NCI-H446 (cell line): ENCODE data around the gene NDUFS4.
A peak's percentile ranks its signal among the peaks of the same experiment; 100 is the strongest.
"Not testable (repeated sequence)": the region's sequence is repeated elsewhere in the genome, so short reads cannot be mapped to it uniquely, and the experiment has no call there.

Source experiments
- DNase-seq, 2 experiments: peaks; one replicate each; lab custom pipeline; 2025; lab: John Stamatoyannopoulos, UW

NDUFS4 gene

DNA sequence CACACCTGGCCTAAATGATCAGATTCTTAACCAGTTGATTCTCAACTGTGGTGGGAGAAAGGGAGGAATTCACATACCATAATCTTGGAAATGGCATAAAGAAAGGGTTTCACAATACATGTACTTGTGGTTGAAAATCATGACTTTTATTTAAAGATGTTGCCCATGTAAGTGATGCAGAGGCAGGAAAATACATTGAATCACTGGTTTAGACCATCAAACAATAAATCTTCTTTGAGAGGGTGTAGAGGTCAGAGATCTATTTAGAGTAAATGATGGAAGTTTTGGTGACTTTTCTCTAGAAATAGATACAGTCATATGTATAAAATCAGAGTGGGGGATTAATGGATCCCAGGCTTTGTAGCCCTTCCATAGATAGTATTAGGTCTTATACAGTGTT is 15.4 kb downstream of the NDUFS4 start:
- no peak for DNase-seq

DNA sequence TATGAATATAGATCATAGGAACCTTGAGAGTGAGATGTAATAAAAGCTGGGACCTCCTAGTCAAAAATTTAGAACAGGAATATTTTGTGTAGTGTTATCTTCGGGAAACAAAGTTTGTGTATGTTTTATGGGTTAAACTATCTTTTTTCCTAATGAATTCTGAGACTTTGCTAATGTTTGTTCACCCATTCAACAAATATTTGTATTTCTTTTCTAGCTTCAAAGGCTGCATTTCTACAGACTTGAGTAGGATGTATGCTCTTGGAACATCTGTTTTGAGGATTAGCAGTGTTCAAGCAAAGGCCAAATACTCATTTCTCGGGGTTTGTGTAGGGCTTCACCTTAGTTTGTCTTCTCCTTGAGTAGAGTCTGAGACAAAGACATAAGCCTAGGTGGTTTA is 16.2 kb downstream of the NDUFS4 start:
- no peak for DNase-seq

DNA sequence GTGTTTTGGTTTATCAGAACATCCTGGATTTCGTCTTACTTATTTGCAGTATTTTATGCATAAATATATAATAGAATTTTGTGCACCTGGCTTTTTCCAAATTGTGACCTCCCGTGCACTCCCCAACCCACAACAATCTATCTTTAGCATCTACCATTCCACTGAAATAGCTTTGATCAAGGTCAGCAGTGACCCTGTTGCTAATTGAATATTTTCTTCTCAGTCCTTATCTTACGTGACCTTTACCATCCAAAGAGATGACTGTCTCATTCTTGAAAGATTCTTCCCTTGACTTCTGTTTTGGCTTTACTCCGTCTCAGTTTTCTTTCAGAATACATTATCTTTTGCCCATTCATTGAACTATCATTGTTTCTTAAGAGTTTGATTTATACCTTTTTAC is 18.4 kb downstream of the NDUFS4 start:
- DNase-seq: no peak

DNA sequence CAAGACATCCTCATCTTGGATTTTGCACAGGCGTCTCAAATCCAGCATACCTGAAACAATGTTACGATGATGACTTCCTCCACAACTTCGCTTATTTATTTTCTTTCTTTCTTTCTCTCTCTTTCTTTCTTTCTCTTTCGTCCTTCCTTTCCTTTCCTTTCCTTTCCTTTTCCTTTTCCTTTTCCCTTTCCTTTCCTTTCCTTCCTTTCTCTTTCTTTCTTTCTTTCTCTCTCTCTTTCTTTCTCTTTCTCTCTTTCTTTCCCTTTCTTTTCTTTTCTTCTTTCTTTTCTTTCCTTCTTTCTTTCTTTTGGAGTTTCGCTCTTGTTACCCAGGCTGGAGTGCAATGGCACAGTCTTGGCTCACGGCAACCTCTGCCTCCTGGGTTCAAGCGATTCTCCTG is 20.1 kb downstream of the NDUFS4 start:
- no peak for DNase-seq

DNA sequence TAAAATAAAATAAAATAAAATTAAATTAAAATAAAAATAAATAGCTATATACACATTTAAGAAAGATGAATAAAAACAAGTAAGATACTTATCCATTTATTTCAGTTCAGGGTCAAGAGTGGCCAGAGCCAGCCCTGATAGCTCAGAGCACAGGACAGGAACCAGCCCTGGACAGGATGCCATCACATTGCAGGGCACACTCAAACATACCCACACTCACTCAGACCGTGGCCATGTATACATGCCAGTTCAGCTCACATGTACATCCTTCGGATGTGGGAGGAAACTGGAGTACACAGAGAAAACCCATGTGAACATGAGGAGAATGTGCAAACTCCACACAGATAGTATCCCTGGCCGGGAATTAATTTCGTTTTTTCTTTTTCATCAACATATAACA is 21.8 kb downstream of the NDUFS4 start:
- DNase-seq: no peak

DNA sequence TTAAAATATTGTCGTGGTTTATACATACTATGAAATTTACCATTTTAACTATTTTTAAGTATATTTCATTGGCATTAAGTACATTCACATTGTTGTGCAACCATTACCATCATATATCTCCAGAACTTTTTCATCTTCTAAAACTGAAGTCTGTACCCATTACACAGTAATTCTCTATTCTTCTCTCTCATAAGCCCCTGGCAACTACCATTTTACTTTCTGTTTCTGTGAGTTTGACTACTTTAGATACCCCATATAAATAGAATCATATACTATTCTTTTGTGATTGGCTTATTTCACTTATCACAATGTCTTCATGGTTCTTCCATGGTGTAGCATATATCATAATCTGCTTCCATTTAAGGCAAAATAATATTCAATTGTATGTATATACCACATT is 30.3 kb downstream of the NDUFS4 start:
- DNase-seq: no peak

DNA sequence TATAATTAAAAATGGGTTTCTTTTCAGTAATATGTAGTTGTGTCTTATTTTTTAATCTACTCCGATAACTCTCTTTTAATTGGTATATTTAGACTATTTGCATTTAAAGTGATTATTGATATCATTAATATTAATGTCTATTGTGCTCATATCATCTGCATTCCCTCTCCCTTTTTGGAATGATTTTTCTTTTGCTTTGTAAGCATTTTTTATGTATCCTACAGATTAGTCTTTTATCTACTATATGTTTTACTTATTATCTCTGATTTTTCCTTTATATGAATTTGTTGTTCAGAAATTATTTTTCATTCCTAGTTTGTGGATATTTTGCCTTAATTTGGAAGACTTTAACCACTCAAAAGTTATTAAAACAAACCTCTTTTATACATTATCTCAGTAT is 34.0 kb downstream of the NDUFS4 start:
- no peak for DNase-seq

DNA sequence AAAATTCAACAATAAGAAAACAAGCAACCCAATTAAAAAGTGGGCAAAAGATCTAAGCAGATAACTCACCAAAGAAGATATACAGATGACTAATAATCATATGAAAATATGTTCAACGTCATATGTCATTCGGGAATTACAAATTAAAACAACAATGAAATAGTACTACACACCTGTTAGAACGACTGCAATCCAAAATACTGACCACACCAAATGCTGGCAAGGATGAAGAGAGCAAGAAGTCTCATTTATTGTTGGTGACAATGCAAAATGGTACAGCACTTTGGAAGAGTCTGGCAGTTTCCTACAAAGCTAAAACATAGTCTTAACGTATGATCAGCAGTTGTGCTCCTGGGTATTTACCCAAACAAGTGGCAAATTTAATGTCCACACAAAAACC is 37.5 kb downstream of the NDUFS4 start:
- no peak for DNase-seq

DNA sequence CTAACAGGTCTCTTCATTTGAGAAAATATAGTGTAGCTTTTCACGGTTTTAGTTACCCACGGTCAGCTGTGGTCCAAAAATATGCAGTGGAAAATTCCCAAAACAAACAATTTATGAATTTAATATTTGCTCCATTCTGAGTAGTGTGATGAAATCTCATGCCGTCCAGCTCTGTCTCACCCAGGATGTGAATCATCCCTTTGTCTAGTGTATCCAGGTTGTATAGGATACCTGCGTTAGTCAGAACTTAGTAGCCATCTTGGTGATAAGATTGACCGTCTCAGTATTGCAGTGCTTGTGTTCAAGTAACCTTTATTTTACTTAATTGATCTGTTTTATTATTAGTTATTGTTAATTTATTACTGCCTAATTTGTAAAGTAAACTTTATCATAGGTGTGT is 41.1 kb downstream of the NDUFS4 start:
- no peak for DNase-seq

DNA sequence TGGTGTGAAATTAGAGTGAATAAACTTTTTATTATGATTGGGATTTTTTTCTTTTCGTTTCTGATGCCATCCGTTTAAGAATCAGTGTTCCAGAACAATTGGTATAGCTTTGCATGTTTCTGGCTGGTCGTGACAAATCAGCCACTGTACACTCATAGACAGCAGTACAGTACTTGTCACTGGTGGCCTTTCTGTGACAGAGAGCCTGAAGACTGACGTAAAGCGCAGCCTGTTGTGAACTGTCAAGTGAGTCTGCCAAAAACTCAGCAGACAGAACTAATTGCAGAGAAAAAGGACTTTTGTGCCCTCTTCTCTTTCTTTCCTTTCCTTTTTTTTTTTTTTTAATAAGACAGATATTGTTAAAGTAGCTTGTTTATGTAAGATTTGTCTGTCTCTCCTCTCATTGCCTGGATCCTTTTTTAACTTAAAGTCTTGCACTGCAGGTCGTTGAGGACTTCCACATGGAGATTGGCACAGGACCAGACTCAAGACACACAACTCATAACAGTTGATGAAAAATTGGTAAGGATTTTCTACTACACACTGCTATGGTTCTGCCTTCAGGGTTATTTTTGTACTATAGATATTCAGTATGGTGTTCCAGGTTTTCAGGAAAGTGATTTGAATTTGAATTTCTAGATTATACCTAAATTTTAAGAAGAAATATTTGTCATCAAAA is 42.7 kb downstream of the NDUFS4 start:
- peak; percentile 17 to 64 for DNase-seq

DNA sequence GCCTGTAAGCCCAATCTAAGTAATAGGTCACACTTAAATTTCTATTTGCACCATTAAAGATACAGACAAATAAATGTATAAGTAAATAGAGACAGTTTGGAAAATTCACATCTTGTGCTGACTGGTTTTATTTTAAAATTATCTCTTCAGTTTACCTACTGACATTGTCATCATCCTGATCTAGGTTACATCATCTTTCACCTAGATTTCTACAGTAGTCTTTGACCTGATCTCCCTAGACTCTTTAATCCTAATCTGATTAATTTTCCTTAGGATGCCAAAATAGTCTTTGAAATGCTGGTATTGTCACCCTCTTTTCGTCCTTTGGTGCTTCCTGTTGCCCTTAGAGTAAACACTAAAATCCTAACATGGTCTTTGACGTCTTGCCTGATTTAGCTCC is 43.9 kb downstream of the NDUFS4 start:
- no peak for DNase-seq

DNA sequence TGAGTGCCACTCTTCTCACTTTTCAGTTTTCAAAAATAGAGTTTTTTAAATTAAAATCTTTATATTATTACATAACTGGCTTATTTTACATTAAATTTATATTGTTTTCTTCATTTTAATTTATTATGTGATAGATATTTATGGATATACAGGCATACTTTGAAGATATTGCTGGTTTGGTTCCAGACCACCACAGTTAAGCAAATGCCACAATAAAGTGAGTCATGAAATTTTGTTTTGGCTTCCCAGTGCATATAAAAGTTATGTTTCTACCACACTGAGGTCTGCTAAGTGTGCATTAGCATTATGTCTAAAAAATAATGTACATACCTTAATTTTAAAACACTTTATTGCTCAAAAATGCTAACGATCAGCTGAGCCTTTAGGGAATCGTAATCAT is 47.4 kb downstream of the NDUFS4 start:
- no peak for DNase-seq

DNA sequence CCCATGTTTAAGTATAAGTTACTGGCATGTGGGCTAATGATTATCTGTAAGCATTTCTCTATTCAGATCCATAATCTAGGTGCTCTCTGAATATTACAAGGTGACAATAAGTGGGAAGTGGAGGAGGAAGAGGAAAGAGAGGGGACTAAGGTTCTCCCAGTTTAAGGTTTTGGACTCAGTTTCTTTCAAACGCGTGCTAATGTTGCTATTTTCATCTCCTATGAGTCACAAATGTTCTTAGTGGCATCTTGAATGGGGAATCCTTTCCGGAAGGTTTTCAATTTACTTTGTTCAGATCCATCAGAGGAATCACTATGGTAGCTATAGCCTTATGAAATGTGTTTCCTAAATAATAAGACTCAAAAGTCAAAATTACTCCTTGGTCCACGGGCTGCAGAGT is 48.5 kb downstream of the NDUFS4 start:
- not testable (repeated sequence) for DNase-seq

DNA sequence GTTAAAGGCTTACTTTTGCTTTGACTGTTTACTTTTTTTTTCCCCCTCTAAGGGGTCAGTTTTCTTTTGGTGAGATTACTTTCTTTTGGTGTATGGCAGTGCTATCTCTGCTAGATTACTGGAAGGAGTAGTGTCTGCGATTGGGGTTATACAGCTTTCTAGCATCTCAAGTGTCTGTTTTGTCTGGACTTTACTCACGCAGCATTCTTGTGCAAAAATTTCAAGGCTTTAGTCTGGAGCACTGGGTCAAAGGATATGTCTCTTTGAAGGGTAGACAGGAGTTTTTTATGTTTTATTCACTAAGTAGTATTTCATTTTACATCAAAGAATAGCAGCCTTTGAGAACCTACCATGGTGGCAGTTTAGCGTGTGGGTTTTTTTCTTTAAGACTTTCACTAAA is 52.6 kb downstream of the NDUFS4 start:
- DNase-seq: no peak

DNA sequence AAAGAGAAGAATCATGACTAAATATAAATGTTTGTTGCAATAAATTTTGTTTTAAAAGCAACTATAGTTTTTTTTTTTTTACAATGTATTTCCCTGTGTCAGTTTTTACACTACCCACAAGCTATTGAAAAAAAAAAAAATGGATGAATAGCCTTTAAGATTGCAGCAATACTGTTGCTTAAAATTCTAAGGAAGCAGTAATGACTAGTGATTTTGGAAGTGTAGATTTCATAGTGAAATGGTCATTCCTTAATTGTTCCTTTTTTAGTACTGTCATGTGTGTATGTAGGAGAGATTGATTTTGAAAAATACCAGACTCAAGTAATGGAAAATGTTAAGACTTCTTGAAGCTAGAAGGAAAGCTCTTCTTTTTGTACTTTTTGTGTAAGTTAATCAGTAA is 53.1 kb downstream of the NDUFS4 start:
- no peak for DNase-seq

DNA sequence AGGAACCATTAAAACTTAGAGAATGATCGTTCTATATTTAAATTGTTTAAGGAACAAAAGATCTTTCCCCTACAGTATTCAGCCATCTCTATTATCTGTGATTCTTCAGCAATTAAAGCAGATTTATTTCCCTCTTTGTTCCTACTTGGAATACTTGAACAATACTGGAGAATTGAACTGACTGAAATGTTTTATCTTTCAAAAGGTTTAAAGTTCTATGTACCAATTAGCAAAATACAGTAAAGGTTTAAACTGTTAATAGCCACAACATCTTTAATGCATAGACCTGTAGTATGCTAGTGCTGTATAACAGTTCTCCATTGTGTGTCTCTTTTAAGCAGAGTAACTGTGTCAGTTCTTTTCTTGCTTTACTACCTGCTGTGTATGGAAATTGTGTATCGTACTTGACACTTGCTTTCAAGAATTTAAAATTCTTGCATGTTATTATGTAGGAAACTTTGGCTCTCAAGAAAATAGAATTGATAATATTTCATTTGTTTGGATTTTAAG is 54.0 kb downstream of the NDUFS4 start:
- DNase-seq: no peak

DNA sequence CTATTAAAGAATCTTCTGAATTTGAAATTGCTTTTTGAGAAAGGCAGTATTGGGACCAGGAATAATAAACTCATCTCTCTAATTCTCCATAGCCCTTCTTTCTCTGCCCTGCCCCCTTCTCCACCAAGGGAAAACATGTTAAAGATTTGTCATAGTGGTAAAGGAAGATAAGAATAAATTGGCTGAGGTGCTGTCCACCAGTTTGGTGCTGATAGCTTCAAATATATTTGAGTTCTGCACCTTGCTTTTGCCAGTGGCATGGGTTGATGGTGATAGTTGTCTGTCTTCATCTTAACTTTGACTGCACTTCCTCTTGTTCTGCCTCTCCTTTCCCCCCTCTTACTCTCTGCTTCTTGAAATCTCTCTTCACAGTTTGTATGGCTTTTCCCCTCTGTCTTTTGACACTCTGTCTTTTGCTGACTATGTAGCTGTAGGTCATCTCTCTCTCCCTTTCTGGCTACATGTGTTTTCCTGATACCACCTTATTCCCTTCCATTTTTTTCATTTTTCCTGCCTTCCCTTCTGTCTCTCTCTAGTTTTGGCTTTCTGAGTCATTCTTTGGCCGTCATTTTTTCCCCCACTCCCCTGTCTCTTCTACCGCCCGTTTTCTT is 56.6 kb downstream of the NDUFS4 start:
- DNase-seq: no peak

DNA sequence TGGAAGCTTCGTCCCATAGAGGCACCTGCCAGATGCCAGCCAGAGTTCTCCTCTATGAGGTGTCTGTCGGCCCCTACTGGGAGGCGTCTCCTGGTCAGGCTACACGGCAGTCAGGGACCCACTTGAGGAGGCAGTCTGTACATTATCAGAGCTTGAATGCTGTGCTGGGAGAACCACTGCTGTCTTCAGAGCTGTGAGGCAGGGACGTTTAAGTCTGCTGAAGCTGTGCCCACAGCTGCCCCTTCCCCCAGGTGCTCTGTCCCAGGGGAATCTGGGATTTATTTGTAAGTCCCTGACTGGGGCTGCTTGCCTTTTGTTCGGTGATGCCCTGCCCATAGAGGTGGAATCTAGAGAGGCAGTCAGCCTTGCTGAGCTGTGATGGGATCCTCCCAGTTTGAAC is 70.8 kb downstream of the NDUFS4 start:
- no peak for DNase-seq

DNA sequence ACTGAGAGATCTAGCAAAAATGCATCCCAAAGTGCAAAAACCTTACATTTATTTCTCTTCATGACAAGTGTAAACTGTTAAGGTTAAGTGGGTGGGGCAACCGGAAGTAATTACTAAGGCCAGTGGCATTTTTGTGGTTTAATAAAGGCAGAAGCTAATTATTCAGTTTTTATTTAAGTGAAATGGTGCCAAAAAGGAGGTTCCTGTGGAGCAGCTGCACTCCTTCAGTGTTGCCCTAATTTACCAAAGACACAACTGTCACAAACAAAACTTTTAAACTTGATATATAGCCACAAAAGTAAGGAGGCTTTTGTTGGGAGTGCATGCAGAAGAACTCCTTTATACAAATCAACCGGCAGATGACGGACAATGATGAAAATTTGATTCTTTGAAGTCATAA is 81.6 kb downstream of the NDUFS4 start:
- DNase-seq: no peak

DNA sequence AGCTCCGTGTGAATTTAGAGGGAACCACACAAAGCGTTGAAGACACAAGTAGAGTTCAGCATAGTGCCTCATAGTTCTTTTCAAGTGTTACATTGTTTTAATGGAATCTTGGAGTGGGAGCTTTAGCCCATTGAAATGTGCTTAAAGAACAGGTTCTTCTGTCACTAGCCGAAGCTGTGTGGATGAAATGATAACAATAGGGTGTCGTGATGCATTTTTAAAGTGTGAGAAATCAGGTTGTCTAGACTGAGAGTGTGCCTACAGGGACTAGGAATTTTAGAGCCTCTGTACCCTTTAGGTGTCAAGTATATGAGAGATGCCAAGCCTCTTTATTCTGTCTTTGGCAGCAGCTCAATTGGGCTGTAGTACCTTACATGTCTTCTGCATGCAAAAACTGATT is 83.0 kb downstream of the NDUFS4 start:
- DNase-seq: no peak

DNA sequence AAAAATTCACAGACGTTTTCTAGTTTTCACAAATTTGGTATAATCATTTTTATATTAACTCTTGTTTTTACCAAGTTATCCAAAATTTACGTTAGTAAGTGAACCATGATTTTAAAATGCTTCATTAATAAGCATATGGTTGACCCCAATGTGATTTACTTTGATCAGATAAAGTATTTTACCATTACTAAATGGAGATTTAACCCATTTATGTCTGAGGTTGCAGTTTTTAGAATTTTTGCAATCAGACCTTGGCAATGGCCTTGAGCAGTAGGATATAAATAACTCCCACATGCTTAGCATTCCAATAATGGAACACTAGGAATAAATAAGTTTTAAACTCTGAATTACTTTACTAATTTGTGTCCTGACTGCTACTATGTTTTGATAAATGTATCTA is 84.6 kb downstream of the NDUFS4 start:
- no peak for DNase-seq

DNA sequence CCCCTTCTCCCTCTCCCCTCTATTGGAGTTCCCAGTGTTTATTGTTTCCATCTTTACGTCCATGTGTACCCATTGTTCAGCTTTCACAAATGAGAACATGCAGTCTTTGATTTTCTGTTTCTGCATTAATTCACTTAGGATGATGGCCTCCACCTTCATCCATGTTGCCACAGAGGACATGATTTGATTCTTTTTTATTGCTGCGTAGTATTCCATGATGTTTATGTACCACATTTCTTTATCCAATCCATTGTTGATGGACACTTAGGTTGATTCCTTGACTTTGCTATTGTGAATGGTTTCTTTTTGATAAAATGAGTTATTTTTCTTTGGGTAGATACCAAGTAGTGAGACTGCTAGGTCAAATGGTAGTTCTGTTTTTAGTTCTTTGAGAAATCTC is 88.9 kb downstream of the NDUFS4 start:
- no peak for DNase-seq

DNA sequence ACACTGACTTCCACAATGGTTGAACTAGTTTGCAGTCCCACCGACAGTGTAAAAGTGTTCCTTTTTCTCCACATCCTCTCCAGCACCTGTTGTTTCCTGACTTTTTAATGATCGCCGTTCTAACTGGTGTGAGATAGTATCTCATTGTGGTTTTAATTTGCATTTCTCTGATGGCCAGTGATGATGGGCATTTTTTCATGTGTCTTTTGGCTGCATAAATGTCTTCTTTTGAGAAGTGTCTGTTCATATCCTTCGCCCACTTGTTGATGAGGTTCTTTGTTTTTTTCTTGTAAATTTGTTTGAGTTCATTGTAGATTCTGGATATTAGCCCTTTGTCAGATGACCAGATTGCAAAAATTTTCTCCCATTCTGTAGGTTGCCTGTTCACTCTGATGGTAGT is 100.1 kb downstream of the NDUFS4 start:
- not testable (repeated sequence) for DNase-seq

DNA sequence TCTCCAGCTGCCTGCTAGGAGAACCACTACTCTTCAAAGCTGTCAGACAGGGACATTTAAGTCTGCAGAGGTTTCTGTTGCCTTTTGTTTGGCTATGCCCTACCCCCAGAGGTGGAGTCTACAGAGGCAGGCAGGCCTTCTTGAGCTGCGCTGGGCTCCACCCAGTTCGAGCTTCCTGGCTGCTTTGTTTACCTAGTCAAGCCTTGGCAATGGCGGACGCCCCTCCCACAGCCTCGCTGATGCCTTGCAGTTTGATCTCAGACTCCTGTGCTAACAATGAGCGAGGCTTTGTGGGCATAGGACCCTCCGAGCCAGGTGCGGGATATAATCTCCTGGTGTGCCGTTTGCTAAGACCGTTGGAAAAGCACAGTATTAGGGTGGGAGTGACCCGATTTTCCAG is 104.9 kb downstream of the NDUFS4 start:
- not testable (repeated sequence) for DNase-seq
